Activated T-helper 1 cell treated with anti-CD3 and anti-CD28 coated beads, Interleukin-12 subunit alpha, Interleukin-12 subunit beta, Interleukin-2, Interleukin-4 antibody, amounts not matched to agents 30 ng/mL and 10 ng/mL and 1 ng/mL, durations not matched to agents 14 hours and 24 hours and 36 hours (primary cell): ENCODE results near the gene LIN9. TPM values are rescaled to one million over a fixed set of nuclear protein-coding genes. Genes with fewer than 3 reads are reported as not detected.
A peak's percentile ranks its signal among the peaks of the same experiment; 100 is the strongest.

Experiments used
- DNase-seq: peaks from one replicate; pipeline ENCODE4 v3.0.0; 2021; ENCODE audit warnings: low spot score
- H3K27ac Mint-ChIP-seq: one replicate; pipeline ENCODE4 v1.8.0; 2021; ENCODE audit warnings: mild to moderate bottlenecking, mixed read lengths
- H3K27me3 Mint-ChIP-seq: one replicate; pipeline ENCODE4 v1.8.0; 2022; ENCODE audit warnings: mild to moderate bottlenecking, moderate library complexity, mixed read lengths; ENCODE audit not compliant: insufficient read depth
- H3K36me3 Mint-ChIP-seq: one replicate; pipeline ENCODE4 v1.8.0; 2021; ENCODE audit warnings: low read depth, mixed read lengths
- H3K4me1 Mint-ChIP-seq: one replicate; pipeline ENCODE4 v1.8.0; 2021; ENCODE audit warnings: low read depth, mixed read lengths
- H3K4me3 Mint-ChIP-seq: one replicate; pipeline ENCODE4 v1.8.0; 2021; ENCODE audit warnings: mild to moderate bottlenecking, moderate library complexity, mixed read lengths
- H3K9me3 Mint-ChIP-seq: one replicate; pipeline ENCODE4 v1.8.0; 2021; ENCODE audit warnings: mixed read lengths
- intact Hi-C: fragments of 100-400 bp; cut with micrococcal nuclease; formaldehyde crosslinking; loops from one replicate; pipeline ENCODE4 v1.15.1; 2024
- total RNA-seq: library from RNA; stranded (reverse); gene quantifications from 2 replicates; pipeline ENCODE4 v1.2.3, GENCODE V29; 2022

The LIN9 gene
- total RNA-seq, 1 donor from 2014 or later: 12.1 TPM

DNA sequence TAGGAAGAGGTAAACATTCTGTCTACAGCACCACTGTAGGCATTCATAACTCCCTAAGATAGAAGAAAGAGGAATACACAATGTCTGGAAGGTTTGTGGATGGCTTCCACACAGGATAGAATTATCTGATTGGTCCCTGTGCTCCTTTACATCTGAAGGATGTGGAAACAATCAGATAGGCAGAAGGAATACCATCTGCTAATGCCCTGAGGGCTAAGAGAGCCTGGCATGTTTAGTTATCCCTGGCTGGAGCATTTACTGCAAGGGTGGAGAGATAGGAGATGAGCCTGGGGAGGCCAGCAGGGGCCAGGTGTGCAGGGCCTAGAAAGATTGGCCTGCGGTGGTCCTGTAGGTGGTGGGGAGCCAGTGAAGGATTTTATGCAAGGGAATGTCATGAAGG lies 113.8 kb downstream of the LIN9 start:
- Mint-ChIP-seq H3K4me3 (no peak overlapping the region), H3K27me3 (peaks cover 5% of the 10 kb centered on the region), H3K4me1 (no peaks in the 10 kb centered on the region), H3K9me3 (no peaks in the 10 kb centered on the region), H3K27ac (no peak overlapping the region), H3K36me3 (no peaks in the 10 kb centered on the region)
- DNase-seq: no peak
- intact Hi-C loops: loop anchor here (5.0 kb wide), 1 partner anchor 718 kb away; no protein-coding TSS in a partner anchor

GRCh38 chr1:226187380-226187779 lies 121.6 kb downstream of the LIN9 start:
- intact Hi-C loops: loop anchor here (2.0 kb wide), 1 partner anchor 219 kb away; no protein-coding TSS in a partner anchor
- H3K4me1 Mint-ChIP-seq: peaks cover 25% of the 10 kb centered on the region
- no peak overlapping the region for H3K27ac Mint-ChIP-seq
- peak overlapping the region; percentile 91 for H3K4me3 Mint-ChIP-seq
- no peak for DNase-seq
- H3K36me3 Mint-ChIP-seq: peaks cover 11% of the 10 kb centered on the region
- H3K9me3 Mint-ChIP-seq: no peaks in the 10 kb centered on the region
- H3K27me3 Mint-ChIP-seq: no peaks in the 10 kb centered on the region

DNA sequence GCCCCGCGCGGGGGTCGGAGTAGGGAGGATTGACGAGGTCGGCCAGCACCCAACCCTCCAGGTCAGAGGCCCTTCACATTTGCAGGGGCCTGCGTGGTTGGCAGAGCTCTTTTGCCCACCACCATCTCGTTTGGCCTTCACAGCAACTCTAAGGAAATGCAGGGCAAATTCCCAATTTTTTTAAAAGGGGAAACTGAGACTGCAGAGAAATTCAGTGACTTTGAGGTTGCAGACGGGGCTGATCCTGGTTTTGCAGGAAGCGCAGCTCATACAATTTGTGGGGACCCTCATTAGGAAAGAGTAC lies 122.0 kb downstream of the LIN9 start:
- Mint-ChIP-seq H3K36me3 (peaks cover 13% of the 10 kb centered on the region), H3K9me3 (no peaks in the 10 kb centered on the region), H3K27me3 (no peaks in the 10 kb centered on the region), H3K4me3 (peak overlapping the region; percentile 91), H3K27ac (peak overlapping the region; percentile 92), H3K4me1 (peaks cover 29% of the 10 kb centered on the region)
- no peak for DNase-seq
- intact Hi-C loops: loop anchor here (2.0 kb wide), 1 partner anchor 220 kb away; no protein-coding TSS in a partner anchor

- Mint-ChIP-seq H3K4me3 (peak within 1 kb of the TSS; percentile 96), H3K9me3 (no peaks in the 10 kb centered on the region), H3K27ac (peak within 1 kb of the TSS; percentile 92), H3K27me3 (no peaks in the 10 kb centered on the region), H3K4me1 (peaks cover 35% of the 10 kb centered on the region), H3K36me3 (peaks cover 13% of the 10 kb centered on the region)
- intact Hi-C loops: loop anchor here (1.0 to 2.0 kb wide), 6 partner anchors 11 to 220 kb away; partner anchors contain the start of genes LIN9 and SDE2
- peak; percentile 84 for DNase-seq
Measured at GRCh38 chr1:226186124-226187018, 122.6 kb downstream of the LIN9 start, which contains the start of gene ACBD3. Gene ACBD3, minus strand, starts transcription at chr1:226186741. Its CDS starts 66 bp downstream, at chr1:226186675.

DNA sequence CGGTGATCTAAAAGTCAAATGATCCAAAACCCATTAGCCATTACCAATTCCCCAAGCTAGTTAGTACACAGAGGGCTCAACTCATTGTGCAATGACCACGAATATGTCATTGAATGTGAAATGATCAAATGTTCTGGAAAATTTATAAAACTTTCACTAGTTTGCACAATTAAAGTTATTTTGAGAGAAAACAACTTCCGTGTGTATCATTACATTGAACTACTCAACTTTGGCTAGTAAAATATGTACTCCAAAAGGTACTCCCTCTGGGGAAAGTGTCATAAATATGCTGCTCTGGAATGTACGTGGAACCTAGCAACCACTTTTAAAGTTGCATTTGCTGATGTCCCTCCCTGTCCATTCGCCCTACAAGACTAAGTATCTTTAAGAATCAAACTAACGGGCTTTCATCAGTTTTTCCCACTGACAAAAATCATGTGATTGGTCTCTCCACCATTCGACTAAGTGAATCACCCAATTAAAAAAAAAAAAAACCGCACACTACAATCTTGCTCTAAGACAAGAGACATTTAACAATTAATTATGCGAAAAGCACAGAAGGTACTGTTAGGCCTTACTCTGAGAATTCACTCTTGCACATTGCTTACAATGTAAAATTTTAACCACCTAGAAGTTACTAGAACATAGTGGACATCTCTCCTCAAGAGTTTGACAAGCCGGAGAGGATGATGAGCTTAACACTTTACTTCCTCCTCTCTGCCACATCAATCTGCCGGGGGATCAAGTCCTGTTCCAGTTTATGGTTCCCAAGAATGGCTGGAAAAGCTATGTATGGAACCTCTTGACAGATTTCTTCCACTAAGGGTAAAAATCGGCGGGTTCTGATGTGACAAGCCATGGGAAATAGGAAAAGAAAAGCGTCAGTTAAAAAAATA lies 123.6 kb downstream of the LIN9 start:
- Mint-ChIP-seq H3K4me3 (peak overlapping the region; percentile 96), H3K9me3 (no peaks in the 10 kb centered on the region), H3K27me3 (no peaks in the 10 kb centered on the region), H3K4me1 (peaks cover 37% of the 10 kb centered on the region), H3K27ac (peak overlapping the region; percentile 87), H3K36me3 (peaks cover 16% of the 10 kb centered on the region)
- intact Hi-C loops: loop anchor here (1.0 to 2.0 kb wide), 6 partner anchors 12 to 221 kb away; partner anchors contain the start of genes LIN9 and SDE2
- DNase-seq: no peak

- DNase-seq: no peak
- Mint-ChIP-seq H3K4me1 (peaks cover 52% of the 10 kb centered on the region), H3K36me3 (peaks cover 30% of the 10 kb centered on the region), H3K27me3 (no peaks in the 10 kb centered on the region), H3K4me3 (no peak overlapping the region), H3K9me3 (peaks cover 3% of the 10 kb centered on the region), H3K27ac (no peak overlapping the region)
- intact Hi-C loops: no loop called here
Measured at GRCh38 chr1:226181996-226182714, 126.8 kb downstream of the LIN9 start.

Other genes with a start within 250 kb of the LIN9 start
- 416 and 426 TPM in 2 replicates for gene H3-3A, start 246.4 kb downstream of the LIN9 start, total RNA-seq
- 23.6 and 26.0 TPM in 2 replicates for gene ACBD3, start 122.4 kb downstream of the LIN9 start, total RNA-seq
- not detected in 2 replicates for gene MIXL1, start 85.5 kb downstream of the LIN9 start, total RNA-seq
- gene PARP1, start 98.9 kb upstream of the LIN9 start, total RNA-seq: 209 and 220 TPM in 2 replicates
- not detected in 2 replicates for gene STUM, start 239.6 kb upstream of the LIN9 start, total RNA-seq